Measurements from ENCODE around the gene ASTN2.

Gene ASTN2

GRCh38 chr9:116985596-116985995 lies 429.3 kb downstream of the ASTN2 start:
- no peak for DNase-seq (ENCODE audit: extremely low read depth in 1 of 2, low read depth in 1 of 2)

GRCh38 chr9:116984111-116984510 lies 430.7 kb downstream of the ASTN2 start:
- no peak for DNase-seq (ENCODE audit: extremely low read depth in 1 of 2, low read depth in 1 of 2)

- DNase-seq (ENCODE audit: extremely low read depth in 1 of 2, low read depth in 1 of 2): no peak
Observed at GRCh38 chr9:116980582-116981120, 434.2 kb downstream of the ASTN2 start.

GRCh38 chr9:116979456-116979855 lies 435.4 kb downstream of the ASTN2 start:
- DNase-seq (ENCODE audit: extremely low read depth in 1 of 2, low read depth in 1 of 2): no peak

GRCh38 chr9:116978155-116978554 lies 436.7 kb downstream of the ASTN2 start:
- DNase-seq (ENCODE audit: extremely low read depth in 1 of 2, low read depth in 1 of 2): no peak

- DNase-seq (ENCODE audit: extremely low read depth in 1 of 2, low read depth in 1 of 2): no peak
Observed at GRCh38 chr9:116975126-116975525, 439.7 kb downstream of the ASTN2 start.

GRCh38 chr9:116966199-116966598 lies 448.7 kb downstream of the ASTN2 start:
- DNase-seq (ENCODE audit: extremely low read depth in 1 of 2, low read depth in 1 of 2): no peak

- DNase-seq (ENCODE audit: extremely low read depth in 1 of 2, low read depth in 1 of 2): no peak
Observed at GRCh38 chr9:116964258-116964657, 450.6 kb downstream of the ASTN2 start.

GRCh38 chr9:116959809-116960208 lies 455.0 kb downstream of the ASTN2 start:
- no peak for DNase-seq (ENCODE audit: extremely low read depth in 1 of 2, low read depth in 1 of 2)

GRCh38 chr9:116958881-116959280 lies 456.0 kb downstream of the ASTN2 start:
- DNase-seq (ENCODE audit: extremely low read depth in 1 of 2, low read depth in 1 of 2): no peak

GRCh38 chr9:116954731-116955130 lies 460.1 kb downstream of the ASTN2 start:
- DNase-seq (ENCODE audit: extremely low read depth in 1 of 2, low read depth in 1 of 2): no peak

- no peak for DNase-seq (ENCODE audit: extremely low read depth in 1 of 2, low read depth in 1 of 2)
Observed at GRCh38 chr9:116953271-116953670, 461.6 kb downstream of the ASTN2 start.

- DNase-seq (ENCODE audit: extremely low read depth in 1 of 2, low read depth in 1 of 2): no peak
Observed at GRCh38 chr9:116952436-116952810, 462.4 kb downstream of the ASTN2 start.

GRCh38 chr9:116951588-116952435 lies 463.0 kb downstream of the ASTN2 start:
- no peak for DNase-seq (ENCODE audit: extremely low read depth in 1 of 2, low read depth in 1 of 2)

- no peak for DNase-seq (ENCODE audit: extremely low read depth in 1 of 2, low read depth in 1 of 2)
Observed at GRCh38 chr9:116945817-116946216, 469.0 kb downstream of the ASTN2 start.

GRCh38 chr9:116944714-116945534 lies 469.9 kb downstream of the ASTN2 start:
- no peak for DNase-seq (ENCODE audit: extremely low read depth in 1 of 2, low read depth in 1 of 2)

- no peak for DNase-seq (ENCODE audit: extremely low read depth in 1 of 2, low read depth in 1 of 2)
Observed at GRCh38 chr9:116943970-116944369, 470.9 kb downstream of the ASTN2 start.

GRCh38 chr9:116942593-116943061 lies 472.2 kb downstream of the ASTN2 start:
- no peak for DNase-seq (ENCODE audit: extremely low read depth in 1 of 2, low read depth in 1 of 2)

GRCh38 chr9:116941266-116941665 lies 473.6 kb downstream of the ASTN2 start:
- DNase-seq (ENCODE audit: extremely low read depth in 1 of 2, low read depth in 1 of 2): no peak

- no peak for DNase-seq (ENCODE audit: extremely low read depth in 1 of 2, low read depth in 1 of 2)
Observed at GRCh38 chr9:116940614-116941215, 474.1 kb downstream of the ASTN2 start.

- no peak for DNase-seq (ENCODE audit: extremely low read depth in 1 of 2, low read depth in 1 of 2)
Observed at GRCh38 chr9:116939614-116940013, 475.2 kb downstream of the ASTN2 start.

Data from activated CD8-positive, alpha-beta memory T cell treated with anti-CD3 and anti-CD28 coated beads for 1 hour (primary cell).